OCI-LY3 (cell line): ENCODE data around the gene MRPL33.
A peak's percentile ranks its signal among the peaks of the same experiment; 100 is the strongest.

Experiments used
- H2AFZ ChIP-seq: fragments of 200-600, 300-600 bp; shearing (Covaris generic); 2 replicates; pipeline ENCODE4 v1.6.0; 2014; ENCODE audit warnings: antibody characterized with exemption, low read depth, low read length
- H3K27ac ChIP-seq: fragments of 200-600, 300-600 bp; sonication (generic); 2 replicates; pipeline ENCODE4 v1.5.1; 2014; ENCODE audit warnings: mild to moderate bottlenecking, low read length, moderate library complexity, mixed read lengths
- H3K27me3 ChIP-seq: fragments of 200-600, 300-600 bp; sonication (generic); 2 replicates; pipeline ENCODE4 v1.6.1; 2014; ENCODE audit warnings: low read depth, low read length, mixed read lengths
- H3K36me3 ChIP-seq: fragments of 200-600, 300-600 bp; sonication (generic); replicated peaks from 2 replicates; pipeline ENCODE3; 2014; ENCODE audit warnings: low read depth, low read length, mixed read lengths
- H3K4me1 ChIP-seq: fragments of 300-600, 200-600 bp; sonication (generic); 2 replicates; pipeline ENCODE4 v1.6.1; 2014; ENCODE audit warnings: low read length, mixed read lengths
- H3K4me2 ChIP-seq: fragments of 200-600, 300-600 bp; sonication (generic); 2 replicates; pipeline ENCODE4 v1.6.1; 2014; ENCODE audit warnings: low read length, mixed read lengths
- H3K4me3 ChIP-seq: fragments of 300-600, 200-600 bp; sonication (generic); 2 replicates; pipeline ENCODE4 v1.5.1; 2014; ENCODE audit warnings: antibody characterized with exemption, mild to moderate bottlenecking, low read length, moderate library complexity
- H3K79me2 ChIP-seq: fragments of 300-600, 200-600 bp; shearing (Covaris generic); 2 replicates; pipeline ENCODE4 v1.6.1; 2014; ENCODE audit warnings: mild to moderate bottlenecking, low read length, mixed read lengths
- H3K9ac ChIP-seq: fragments of 300-600, 200-600 bp; shearing (Covaris generic); 2 replicates; pipeline ENCODE4 v1.6.0; 2014; ENCODE audit warnings: mild to moderate bottlenecking, low read length, moderate library complexity
- H3K9me3 ChIP-seq: fragments of 200-600, 300-600 bp; shearing (Covaris generic); 2 replicates; pipeline ENCODE4 v1.6.1; 2014; ENCODE audit warnings: low read length, mixed read lengths; ENCODE audit not compliant: insufficient read depth
- H4K20me1 ChIP-seq: fragments of 200-600, 300-600 bp; sonication (generic); 2 replicates; pipeline ENCODE4 v1.6.1; 2016; ENCODE audit warnings: low read length, mixed read lengths; ENCODE audit not compliant: insufficient read depth
- EZH2phosphoT487 ChIP-seq: fragments of 200-600 bp; shearing (Covaris generic); IDR thresholded peaks from 2 replicates; pipeline ENCODE4 v1.6.1; 2018; ENCODE audit warnings: antibody characterized with exemption, mixed run types, low read depth
- TF ChIP-seq, protein P1 (sequence below): fragments of 200-600, 300-600 bp; sonication (generic); IDR thresholded peaks from 2 replicates; pipeline ENCODE4 v1.5.1; 2014; ENCODE audit warnings: antibody characterized with exemption, low read length, low read depth

Gene MRPL33

DNA sequence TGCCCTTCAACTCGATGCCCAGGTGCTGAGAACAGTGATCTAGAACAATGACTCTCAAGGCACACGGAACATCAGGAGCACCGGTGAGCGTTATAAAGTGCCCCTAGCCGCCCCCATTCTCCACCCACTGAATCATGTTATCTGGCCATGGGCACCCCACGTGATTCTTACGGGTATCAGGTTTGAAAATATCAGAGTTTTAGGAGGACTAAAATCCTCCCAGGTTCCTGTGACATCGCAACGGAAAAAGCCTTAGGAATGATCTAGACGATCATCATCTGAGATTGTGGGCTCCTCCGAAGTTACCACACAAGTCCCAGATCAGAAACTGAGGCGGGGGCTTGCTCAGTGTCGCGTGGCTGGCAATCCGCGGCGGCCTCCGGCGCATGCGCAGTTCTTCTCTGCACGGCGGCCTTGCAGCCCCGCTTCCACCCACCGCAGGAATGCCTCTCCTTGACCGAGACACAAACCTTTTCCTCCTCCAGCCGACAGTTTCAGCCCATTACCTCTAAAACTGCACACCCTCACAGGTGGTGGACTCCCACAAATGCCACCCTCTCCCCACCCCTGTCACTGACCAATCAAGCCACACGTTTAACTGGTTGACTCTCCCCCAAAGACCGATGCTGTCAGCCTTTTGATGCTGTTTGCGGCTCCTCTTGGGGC lies 5.8 kb upstream of the MRPL33 start:
- H3K27me3 ChIP-seq: no peaks in the 10 kb centered on the region
- no peaks in the 10 kb centered on the region for H3K9me3 ChIP-seq
- H3K27ac ChIP-seq: no peak overlapping the region
- H3K4me2 ChIP-seq: no peak overlapping the region
- TF ChIP-seq, protein P1, sequence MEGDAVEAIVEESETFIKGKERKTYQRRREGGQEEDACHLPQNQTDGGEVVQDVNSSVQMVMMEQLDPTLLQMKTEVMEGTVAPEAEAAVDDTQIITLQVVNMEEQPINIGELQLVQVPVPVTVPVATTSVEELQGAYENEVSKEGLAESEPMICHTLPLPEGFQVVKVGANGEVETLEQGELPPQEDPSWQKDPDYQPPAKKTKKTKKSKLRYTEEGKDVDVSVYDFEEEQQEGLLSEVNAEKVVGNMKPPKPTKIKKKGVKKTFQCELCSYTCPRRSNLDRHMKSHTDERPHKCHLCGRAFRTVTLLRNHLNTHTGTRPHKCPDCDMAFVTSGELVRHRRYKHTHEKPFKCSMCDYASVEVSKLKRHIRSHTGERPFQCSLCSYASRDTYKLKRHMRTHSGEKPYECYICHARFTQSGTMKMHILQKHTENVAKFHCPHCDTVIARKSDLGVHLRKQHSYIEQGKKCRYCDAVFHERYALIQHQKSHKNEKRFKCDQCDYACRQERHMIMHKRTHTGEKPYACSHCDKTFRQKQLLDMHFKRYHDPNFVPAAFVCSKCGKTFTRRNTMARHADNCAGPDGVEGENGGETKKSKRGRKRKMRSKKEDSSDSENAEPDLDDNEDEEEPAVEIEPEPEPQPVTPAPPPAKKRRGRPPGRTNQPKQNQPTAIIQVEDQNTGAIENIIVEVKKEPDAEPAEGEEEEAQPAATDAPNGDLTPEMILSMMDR: no peak
- no peak for TF ChIP-seq EZH2phosphoT487
- H4K20me1 ChIP-seq: no peaks in the 10 kb centered on the region
- no peak overlapping the region for H3K9ac ChIP-seq
- no peaks in the 10 kb centered on the region for H3K79me2 ChIP-seq
- H3K4me3 ChIP-seq: no peak overlapping the region
- H3K36me3 ChIP-seq: no peaks in the 10 kb centered on the region
- peaks cover under 1% of the 10 kb centered on the region for H3K4me1 ChIP-seq
- H2AFZ ChIP-seq: no peak overlapping the region

DNA sequence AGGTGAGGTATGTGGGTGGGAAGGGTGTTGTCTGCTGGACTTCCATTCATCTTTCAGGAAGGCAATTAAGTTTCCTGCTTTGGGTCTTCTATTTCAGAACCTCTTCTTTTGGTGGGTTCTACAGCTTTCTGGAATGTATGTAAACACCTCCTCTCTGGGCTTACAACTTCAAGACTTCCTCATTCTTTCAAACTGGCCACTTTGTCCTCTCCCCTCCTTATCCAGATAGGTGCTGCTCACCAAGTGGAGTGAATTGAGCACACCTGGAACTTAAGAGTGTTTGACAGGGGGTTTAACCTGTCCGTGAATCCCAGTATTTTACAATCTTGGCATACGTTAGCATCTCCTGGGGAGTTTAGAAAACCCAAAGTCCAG lies 5.2 kb upstream of the MRPL33 start:
- H2AFZ ChIP-seq: no peak overlapping the region
- no peaks in the 10 kb centered on the region for H3K36me3 ChIP-seq
- H3K9me3 ChIP-seq: no peaks in the 10 kb centered on the region
- no peak overlapping the region for H3K4me2 ChIP-seq
- H3K9ac ChIP-seq: no peak overlapping the region
- no peak overlapping the region for H3K27ac ChIP-seq
- H3K4me1 ChIP-seq: peaks cover 5% of the 10 kb centered on the region
- H3K27me3 ChIP-seq: no peaks in the 10 kb centered on the region
- TF ChIP-seq, protein P1: no peak
- no peak for TF ChIP-seq EZH2phosphoT487
- H3K79me2 ChIP-seq: no peaks in the 10 kb centered on the region
- H3K4me3 ChIP-seq: no peak overlapping the region
- no peaks in the 10 kb centered on the region for H4K20me1 ChIP-seq

DNA sequence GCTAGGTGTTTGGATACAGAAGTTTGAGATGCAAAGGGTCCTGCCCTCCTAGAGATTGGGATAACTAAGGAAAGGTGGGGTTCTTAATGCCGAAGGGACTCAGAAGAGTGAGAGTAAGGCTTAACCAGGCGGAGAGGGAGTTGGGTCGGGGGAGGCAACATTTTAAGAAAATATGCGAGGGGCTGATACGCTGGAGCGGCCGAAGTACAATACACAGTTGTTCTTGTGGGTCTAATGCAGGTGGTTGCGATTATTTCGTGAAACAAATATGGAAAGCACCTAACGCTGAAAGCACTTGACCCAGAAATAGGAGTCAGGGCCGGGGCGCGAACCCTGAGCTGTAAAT lies 344 bp upstream of the MRPL33 start:
- no peaks in the 10 kb centered on the region for H3K9me3 ChIP-seq
- peaks cover 16% of the 10 kb centered on the region for H3K4me1 ChIP-seq
- H4K20me1 ChIP-seq: 0 out of 2 replicates have a peak, but pooled peaks cover 4% of the 10 kb centered on the region
- peak overlapping the region; percentile 82 for H3K9ac ChIP-seq
- peaks cover 6% of the 10 kb centered on the region for H3K36me3 ChIP-seq
- TF ChIP-seq, protein P1: no peak
- TF ChIP-seq EZH2phosphoT487: no peak
- H3K4me2 ChIP-seq: peak overlapping the region; percentile 91
- H3K79me2 ChIP-seq: peaks cover 42% of the 10 kb centered on the region
- peak overlapping the region; percentile 96 for H2AFZ ChIP-seq
- no peaks in the 10 kb centered on the region for H3K27me3 ChIP-seq
- peak overlapping the region; percentile 87 for H3K4me3 ChIP-seq
- 0 out of 2 replicates have a peak overlapping the region, but pooled peaks have one; percentile 12 for H3K27ac ChIP-seq

DNA sequence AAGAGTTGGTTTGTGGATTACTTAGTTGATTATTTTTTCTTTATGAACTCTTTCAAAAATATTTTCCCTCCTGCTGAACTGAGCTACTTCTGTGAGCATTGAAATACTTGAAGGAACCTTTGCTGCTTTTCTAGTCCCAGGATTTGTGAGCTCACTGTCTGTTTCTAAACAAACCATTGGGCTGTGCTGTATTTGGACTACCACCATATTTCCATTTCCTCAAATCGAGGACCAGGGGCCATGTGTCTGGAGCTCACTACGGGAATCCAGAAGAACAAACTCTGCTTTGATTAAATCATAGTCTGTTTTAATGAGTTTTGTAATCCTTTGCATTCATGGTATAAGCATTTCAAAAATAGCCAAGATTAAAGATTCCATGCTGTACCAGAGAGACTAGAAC lies 1.3 kb downstream of the MRPL33 start:
- Histone ChIP-seq H3K9ac (peak overlapping the region; percentile 82), H3K9me3 (no peaks in the 10 kb centered on the region), H3K4me1 (peaks cover 16% of the 10 kb centered on the region), H3K27ac (no peak overlapping the region), H3K79me2 (peaks cover 54% of the 10 kb centered on the region), H2AFZ (no peak overlapping the region), H3K36me3 (peaks cover 6% of the 10 kb centered on the region), H4K20me1 (0 out of 2 replicates have a peak, but pooled peaks cover 4% of the 10 kb centered on the region), H3K27me3 (no peaks in the 10 kb centered on the region), H3K4me3 (peak overlapping the region; percentile 87), H3K4me2 (peak overlapping the region; percentile 64)
- TF ChIP-seq, protein P1: no peak
- TF ChIP-seq EZH2phosphoT487: no peak
